ENCODE results near the gene OR51A2.

Gene OR51A2

DNA sequence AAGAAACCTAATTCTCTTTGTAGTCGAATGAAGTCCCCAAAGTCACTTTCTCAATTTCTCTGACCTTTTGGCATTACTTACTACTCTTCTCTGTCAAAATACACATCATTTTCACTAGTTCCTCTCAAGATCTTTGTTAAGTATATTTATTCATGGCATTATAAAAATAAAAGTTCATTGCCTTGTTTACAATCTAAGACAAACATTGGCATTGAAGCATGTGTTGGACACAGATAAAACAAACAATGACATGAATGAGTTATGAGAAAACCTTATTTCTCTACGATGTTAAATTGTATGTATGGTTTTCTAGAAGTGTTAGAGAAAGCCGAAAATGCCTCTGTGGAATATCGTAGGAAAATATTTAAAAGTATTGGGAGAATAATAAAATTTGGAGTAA lies 22.8 kb downstream of the OR51A2 start:
- no peaks in the 10 kb centered on the region for H3F3A ChIP-seq (ENCODE audit: low read depth)
- TF ChIP-seq, protein P1, sequence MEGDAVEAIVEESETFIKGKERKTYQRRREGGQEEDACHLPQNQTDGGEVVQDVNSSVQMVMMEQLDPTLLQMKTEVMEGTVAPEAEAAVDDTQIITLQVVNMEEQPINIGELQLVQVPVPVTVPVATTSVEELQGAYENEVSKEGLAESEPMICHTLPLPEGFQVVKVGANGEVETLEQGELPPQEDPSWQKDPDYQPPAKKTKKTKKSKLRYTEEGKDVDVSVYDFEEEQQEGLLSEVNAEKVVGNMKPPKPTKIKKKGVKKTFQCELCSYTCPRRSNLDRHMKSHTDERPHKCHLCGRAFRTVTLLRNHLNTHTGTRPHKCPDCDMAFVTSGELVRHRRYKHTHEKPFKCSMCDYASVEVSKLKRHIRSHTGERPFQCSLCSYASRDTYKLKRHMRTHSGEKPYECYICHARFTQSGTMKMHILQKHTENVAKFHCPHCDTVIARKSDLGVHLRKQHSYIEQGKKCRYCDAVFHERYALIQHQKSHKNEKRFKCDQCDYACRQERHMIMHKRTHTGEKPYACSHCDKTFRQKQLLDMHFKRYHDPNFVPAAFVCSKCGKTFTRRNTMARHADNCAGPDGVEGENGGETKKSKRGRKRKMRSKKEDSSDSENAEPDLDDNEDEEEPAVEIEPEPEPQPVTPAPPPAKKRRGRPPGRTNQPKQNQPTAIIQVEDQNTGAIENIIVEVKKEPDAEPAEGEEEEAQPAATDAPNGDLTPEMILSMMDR (conservative IDR thresholded peaks at IDR 0.05; ENCODE audit: low read length): no peak
- TF ChIP-seq EZH2phosphoT487 (IDR thresholded peaks at IDR 0.05; ENCODE audit: borderline replicate concordance): no peak
- H2AFZ ChIP-seq (ENCODE audit: low read length): no peak overlapping the region
- no peak overlapping the region for H3K4me3 ChIP-seq (ENCODE audit: low read length, poor library complexity, severe bottlenecking)
- 0 out of 2 replicates have a peak, but pooled peaks cover 3% of the 10 kb centered on the region for H3K9me2 ChIP-seq (replicated peaks; ENCODE audit: low read depth, low read length)
- no peaks in the 10 kb centered on the region for H3K79me2 ChIP-seq (ENCODE audit: insufficient read depth, low read length)
- H3K27me3 ChIP-seq (ENCODE audit: insufficient read depth, low read length, poor library complexity, severe bottlenecking): no peaks in the 10 kb centered on the region
- no peaks in the 10 kb centered on the region for H3K36me3 ChIP-seq (ENCODE audit: insufficient read depth, low read length)
- H3K4me1 ChIP-seq (ENCODE audit: insufficient read depth, low read length, poor library complexity, severe bottlenecking): no peaks in the 10 kb centered on the region
- H3K9ac ChIP-seq (ENCODE audit: low read depth, low read length, poor library complexity, severe bottlenecking): no peak overlapping the region
- no peaks in the 10 kb centered on the region for H4K20me1 ChIP-seq (ENCODE audit: insufficient read depth, low read length, poor library complexity, severe bottlenecking)
- no peaks in the 10 kb centered on the region for H3K9me3 ChIP-seq (ENCODE audit: insufficient read depth, low read depth, low read length)
- no peak overlapping the region for H3K4me2 ChIP-seq (ENCODE audit: low read depth, low read length, poor library complexity, severe bottlenecking)

DNA sequence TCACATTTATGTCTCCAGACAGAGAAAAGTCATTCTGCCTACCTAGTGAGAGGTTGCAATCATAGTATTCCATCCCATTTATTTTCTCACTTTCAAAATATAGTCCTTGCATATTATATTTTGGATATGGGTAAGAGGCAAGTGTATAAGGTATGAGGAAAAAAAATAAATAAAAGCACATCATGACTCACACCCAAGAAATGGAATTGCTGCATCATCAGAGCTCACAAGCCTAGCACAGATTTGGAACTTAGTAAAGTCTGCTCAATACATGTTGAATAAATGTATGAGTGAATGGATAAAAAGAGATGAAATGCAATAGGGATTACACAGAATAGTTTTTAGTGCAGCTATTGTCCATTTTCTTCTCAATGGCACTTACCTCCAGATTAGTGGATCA lies 28.9 kb downstream of the OR51A2 start:
- no peaks in the 10 kb centered on the region for H3K9me2 ChIP-seq (replicated peaks; ENCODE audit: low read depth, low read length)
- H3K4me2 ChIP-seq (ENCODE audit: low read depth, low read length, poor library complexity, severe bottlenecking): no peak overlapping the region
- H3K9ac ChIP-seq (ENCODE audit: low read depth, low read length, poor library complexity, severe bottlenecking): no peak overlapping the region
- H3K4me3 ChIP-seq (ENCODE audit: low read length, poor library complexity, severe bottlenecking): no peak overlapping the region
- no peaks in the 10 kb centered on the region for H3K79me2 ChIP-seq (ENCODE audit: insufficient read depth, low read length)
- H3F3A ChIP-seq (ENCODE audit: low read depth): no peaks in the 10 kb centered on the region
- no peak overlapping the region for H2AFZ ChIP-seq (ENCODE audit: low read length)
- no peaks in the 10 kb centered on the region for H3K4me1 ChIP-seq (ENCODE audit: insufficient read depth, low read length, poor library complexity, severe bottlenecking)
- H4K20me1 ChIP-seq (ENCODE audit: insufficient read depth, low read length, poor library complexity, severe bottlenecking): no peaks in the 10 kb centered on the region
- H3K9me3 ChIP-seq (ENCODE audit: insufficient read depth, low read depth, low read length): no peaks in the 10 kb centered on the region
- no peaks in the 10 kb centered on the region for H3K27me3 ChIP-seq (ENCODE audit: insufficient read depth, low read length, poor library complexity, severe bottlenecking)
- TF ChIP-seq, protein P1 (conservative IDR thresholded peaks at IDR 0.05; ENCODE audit: low read length): no peak
- TF ChIP-seq EZH2phosphoT487 (IDR thresholded peaks at IDR 0.05; ENCODE audit: borderline replicate concordance): no peak
- no peaks in the 10 kb centered on the region for H3K36me3 ChIP-seq (ENCODE audit: insufficient read depth, low read length)

DNA sequence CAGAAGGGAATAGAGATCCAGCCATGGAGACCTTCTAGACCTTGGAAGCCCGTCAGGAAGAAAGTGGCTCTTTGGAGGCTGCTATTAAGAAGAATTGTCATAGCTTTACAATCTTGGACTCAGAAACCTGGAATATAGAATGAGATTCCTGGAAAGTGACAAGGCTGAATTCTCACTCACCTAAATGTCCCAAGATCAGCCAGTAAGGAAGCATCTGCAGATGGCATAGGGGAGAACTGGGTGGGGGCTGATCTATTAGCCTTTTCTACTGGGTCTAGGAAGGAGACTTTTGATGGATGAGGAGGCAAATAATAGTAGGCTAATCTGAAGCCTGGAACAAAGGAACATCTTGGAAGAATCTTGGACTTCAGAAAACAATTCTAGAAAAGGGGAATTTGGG lies 31.3 kb downstream of the OR51A2 start, which contains the start of gene OR51G1:
OR51G1 (minus strand) TSS at position 101 of the 400 bp plus-strand sequence; CDS start at position 101, 0 bp downstream.
- Histone ChIP-seq H3K79me2 (ENCODE audit: insufficient read depth, low read length) (no peaks in the 10 kb centered on the region), H3F3A (ENCODE audit: low read depth) (no peaks in the 10 kb centered on the region), H3K4me3 (ENCODE audit: low read length, poor library complexity, severe bottlenecking) (no peak within 1 kb of the TSS), H3K27me3 (ENCODE audit: insufficient read depth, low read length, poor library complexity, severe bottlenecking) (no peaks in the 10 kb centered on the region), H3K36me3 (ENCODE audit: insufficient read depth, low read length) (no peaks in the 10 kb centered on the region), H3K4me2 (ENCODE audit: low read depth, low read length, poor library complexity, severe bottlenecking) (no peak within 1 kb of the TSS), H3K4me1 (ENCODE audit: insufficient read depth, low read length, poor library complexity, severe bottlenecking) (no peaks in the 10 kb centered on the region), H3K9me2 (replicated peaks; ENCODE audit: low read depth, low read length) (no peaks in the 10 kb centered on the region), H4K20me1 (ENCODE audit: insufficient read depth, low read length, poor library complexity, severe bottlenecking) (no peaks in the 10 kb centered on the region), H3K9me3 (ENCODE audit: insufficient read depth, low read depth, low read length) (no peaks in the 10 kb centered on the region), H3K9ac (ENCODE audit: low read depth, low read length, poor library complexity, severe bottlenecking) (no peak within 1 kb of the TSS), H2AFZ (ENCODE audit: low read length) (no peak within 1 kb of the TSS)
- TF ChIP-seq, protein P1 (conservative IDR thresholded peaks at IDR 0.05; ENCODE audit: low read length): no peak
- no peak for TF ChIP-seq EZH2phosphoT487 (IDR thresholded peaks at IDR 0.05; ENCODE audit: borderline replicate concordance)

Data from Loucy (cell line).